Erythroblast (primary cell): ENCODE results near the gene CDKN1A.

Experiments
- GATA1 ChIP-seq: IDR thresholded peaks from 2 replicates; pipeline ENCODE4 v1.6.1; 2011; ENCODE audit warnings: low read depth, mild to moderate bottlenecking, control low read depth, low read length, moderate library complexity
- POLR2A ChIP-seq: IDR thresholded peaks from 2 replicates; pipeline ENCODE4 v1.6.1; 2011; ENCODE audit warnings: mild to moderate bottlenecking, low read length

GRCh38 chr6:36692220-36692619, 13.7 kb downstream of the CDKN1A start:
- TF ChIP-seq POLR2A: no peak
- TF ChIP-seq GATA1: no peak
